ENCODE data around the gene TYROBP. TPM values are rescaled to one million over a fixed set of nuclear protein-coding genes. Genes with fewer than 3 reads are reported as not detected.
"Not testable (repeated sequence)": the region's sequence is repeated elsewhere in the genome, so short reads cannot be mapped to it uniquely, and the experiment has no call there.

Gene TYROBP
- total RNA-seq (2014; rRNA removed; shearing (Covaris generic)), result not detected in 2 replicates
- polyA plus RNA-seq (2015; cell fraction: cytosol; rRNA removed), result not detected in 2 replicates
- not detected in 2 replicates for polyA plus RNA-seq (2015; cell fraction: nucleus; rRNA removed)

GRCh38 chr19:35908010-35908441 is at the start of gene TYROBP:
Gene TYROBP, minus strand, starts transcription at chr19:35908295. Its CDS starts 67 bp downstream, at chr19:35908228.
- in situ Hi-C loops (cut with HindIII; ENCODE audit: low pct_unique_long_range_greater_than_20kb, low sequenced_read_pairs), result no loop called here
- no peak for DNase-seq (ENCODE audit: low read depth, low spot score)

GRCh38 chr19:35957411-35957810 is 49.3 kb upstream of the TYROBP start:
- DNase-seq (ENCODE audit: low read depth, low spot score); in situ Hi-C loops (cut with HindIII; ENCODE audit: low pct_unique_long_range_greater_than_20kb, low sequenced_read_pairs): not testable (repeated sequence)

GRCh38 chr19:35955881-35956634 is 48.0 kb upstream of the TYROBP start:
- no peak for DNase-seq (ENCODE audit: low read depth, low spot score)

GRCh38 chr19:35949131-35949530 is 41.0 kb upstream of the TYROBP start:
- DNase-seq (ENCODE audit: low read depth, low spot score), result no peak
- in situ Hi-C loops (cut with HindIII; ENCODE audit: low pct_unique_long_range_greater_than_20kb, low sequenced_read_pairs), result no loop called here

More at GRCh38 chr19:35955881-35956634, 48.0 kb upstream of the TYROBP start:
- in situ Hi-C loops (cut with HindIII; ENCODE audit: low pct_unique_long_range_greater_than_20kb, low sequenced_read_pairs), result no loop called here

- in situ Hi-C loops (cut with HindIII; ENCODE audit: low pct_unique_long_range_greater_than_20kb, low sequenced_read_pairs), result no loop called here
- no peak for DNase-seq (ENCODE audit: low read depth, low spot score)
Observed at GRCh38 chr19:35946203-35946602, 38.1 kb upstream of the TYROBP start.

GRCh38 chr19:35945121-35945790 is 37.2 kb upstream of the TYROBP start:
- in situ Hi-C loops (cut with HindIII; ENCODE audit: low pct_unique_long_range_greater_than_20kb, low sequenced_read_pairs), result no loop called here
- DNase-seq (ENCODE audit: low read depth, low spot score), result no peak

GRCh38 chr19:35944556-35944955 is 36.5 kb upstream of the TYROBP start:
- in situ Hi-C loops (cut with HindIII; ENCODE audit: low pct_unique_long_range_greater_than_20kb, low sequenced_read_pairs), result no loop called here
- no peak for DNase-seq (ENCODE audit: low read depth, low spot score)

GRCh38 chr19:35943321-35944301 is 35.5 kb upstream of the TYROBP start:
- in situ Hi-C loops (cut with HindIII; ENCODE audit: low pct_unique_long_range_greater_than_20kb, low sequenced_read_pairs), result no loop called here

GRCh38 chr19:35942235-35942634 is 34.1 kb upstream of the TYROBP start:
- in situ Hi-C loops (cut with HindIII; ENCODE audit: low pct_unique_long_range_greater_than_20kb, low sequenced_read_pairs), result no loop called here
- DNase-seq (ENCODE audit: low read depth, low spot score), result no peak

More at GRCh38 chr19:35943321-35944301, 35.5 kb upstream of the TYROBP start:
- no peak for DNase-seq (ENCODE audit: low read depth, low spot score)

- in situ Hi-C loops (cut with HindIII; ENCODE audit: low pct_unique_long_range_greater_than_20kb, low sequenced_read_pairs), result no loop called here
Observed at GRCh38 chr19:35940839-35941238, 32.7 kb upstream of the TYROBP start.

GRCh38 chr19:35940078-35940775 is 32.1 kb upstream of the TYROBP start:
- in situ Hi-C loops (cut with HindIII; ENCODE audit: low pct_unique_long_range_greater_than_20kb, low sequenced_read_pairs), result no loop called here
- DNase-seq (ENCODE audit: low read depth, low spot score), result no peak

More at GRCh38 chr19:35940839-35941238, 32.7 kb upstream of the TYROBP start:
- no peak for DNase-seq (ENCODE audit: low read depth, low spot score)

- DNase-seq (ENCODE audit: low read depth, low spot score), result no peak
- in situ Hi-C loops (cut with HindIII; ENCODE audit: low pct_unique_long_range_greater_than_20kb, low sequenced_read_pairs), result no loop called here
Observed at GRCh38 chr19:35939307-35940077, 31.4 kb upstream of the TYROBP start.

GRCh38 chr19:35938282-35939224 is 30.5 kb upstream of the TYROBP start:
- in situ Hi-C loops (cut with HindIII; ENCODE audit: low pct_unique_long_range_greater_than_20kb, low sequenced_read_pairs), result no loop called here

GRCh38 chr19:35937345-35938281 is 29.5 kb upstream of the TYROBP start:
- DNase-seq (ENCODE audit: low read depth, low spot score), result no peak
- in situ Hi-C loops (cut with HindIII; ENCODE audit: low pct_unique_long_range_greater_than_20kb, low sequenced_read_pairs), result no loop called here

More at GRCh38 chr19:35938282-35939224, 30.5 kb upstream of the TYROBP start:
- no peak for DNase-seq (ENCODE audit: low read depth, low spot score)

Measured in SK-MEL-5 (cell line).